Thyroid gland (tissue), 4 donors: ENCODE results near the gene EIF4E. TPM values are rescaled to one million over a fixed set of nuclear protein-coding genes. Genes with fewer than 3 reads are reported as not detected.
"Not testable (repeated sequence)": the region's sequence is repeated elsewhere in the genome, so short reads cannot be mapped to it uniquely, and the experiment has no call there.

Experiments
- DNase-seq, 2 donors: peaks; one replicate each; pipeline ENCODE4 v3.0.0-alpha.2; 2019
- H3K27ac ChIP-seq, 3 donors: fragments of 200-600 bp; sonication (generic); 1 replicate in 2 of 3; 2 replicates in 1 of 3; pipeline ENCODE4 v1.5.1; 2016 to 2019; ENCODE audit warnings: mild to moderate bottlenecking in 1 of 3, moderate library complexity in 1 of 3
- H3K27me3 ChIP-seq: fragments of 200-600 bp; sonication (generic); one replicate; pipeline ENCODE4 v1.5.1; 2019
- H3K36me3 ChIP-seq, 2 donors: fragments of 200-600 bp; sonication (generic); one replicate each; pipeline ENCODE4 v1.5.1; 2016 to 2019
- H3K4me1 ChIP-seq, 2 donors: fragments of 200-600 bp; sonication (generic); one replicate each; pipeline ENCODE4 v1.5.1; 2017 to 2019
- H3K4me3 ChIP-seq, 3 donors: fragments of 200-600 bp; sonication (generic); replicated peaks in 1 of 3; 1 replicate in 2 of 3; 2 replicates in 1 of 3; pipeline ENCODE4 v1.5.1; 2016; ENCODE audit warnings: mild to moderate bottlenecking in 1 of 3
- H3K9me3 ChIP-seq: fragments of 200-600 bp; sonication (generic); one replicate; pipeline ENCODE4 v1.5.1; 2017
- POLR2A ChIP-seq, 2 donors: fragments of 450-650 bp; IDR thresholded peaks; one replicate each; pipeline ENCODE4 v1.6.1; 2017; ENCODE audit warnings: antibody characterized with exemption in 2 of 2, mild to moderate bottlenecking in 2 of 2, moderate library complexity in 1 of 2
- WGBS, 2 donors: methylation state at CpG; one replicate each; pipeline ENCODE4 v1.1.5; 2017; 5-methylcytosine and 5-hydroxymethylcytosine counted together
- intact Hi-C: fragments of 100-400 bp; cut with DNase I; formaldehyde crosslinking; loops from one replicate; pipeline ENCODE4 v1.15.1; 2023
- total RNA-seq, 4 donors: library from RNA; depleted of rRNA; stranded (reverse); fragments of >200 nt; gene quantifications; one replicate each; pipeline ENCODE4 v1.2.3, GENCODE V29; 2016
- TF ChIP-seq, protein P1 (sequence below), 6 experiments: fragments of 200-600 bp in 3 of 6; fragments of 450-650 bp in 3 of 6; sonication (generic) in 3 of 6; IDR thresholded peaks; one replicate each; pipeline ENCODE4 v1.5.1; 2016 to 2019; ENCODE audit warnings: antibody characterized with exemption in 6 of 6, mild to moderate bottlenecking in 2 of 6, inconsistent platforms in 1 of 6, moderate library complexity in 1 of 6

EIF4E gene
- total RNA-seq, 4 donors from 2014 or later = 86.5 to 149 (median 128) TPM

DNA sequence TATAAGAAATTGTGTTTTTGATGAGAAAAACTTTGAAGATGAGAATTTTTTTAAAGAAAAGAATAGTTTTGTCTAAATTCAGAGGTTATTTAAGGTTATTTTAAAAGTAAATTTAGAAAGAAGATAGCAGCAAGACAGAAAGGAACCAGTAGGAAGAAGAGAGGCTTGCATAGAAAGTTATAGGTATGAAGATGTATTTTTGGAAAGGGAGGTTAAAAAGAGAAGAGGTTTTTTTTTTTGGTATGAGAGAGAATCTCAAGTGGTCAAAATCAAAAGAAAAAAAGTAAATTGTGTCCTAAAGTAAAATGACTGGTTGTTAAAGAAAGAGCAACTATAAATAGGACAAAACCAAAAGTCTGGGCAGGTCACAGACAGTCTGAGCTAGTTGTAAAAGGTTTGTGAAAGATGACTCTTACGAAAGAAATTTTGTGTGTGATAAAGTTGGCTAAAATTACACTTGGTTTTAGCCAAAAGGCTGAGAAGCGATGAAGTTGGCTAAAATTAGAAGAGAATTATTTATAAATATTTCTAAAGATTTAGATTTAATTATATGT, 16.4 kb upstream of the EIF4E start:
- no peaks in the 10 kb centered on the region for H3K27me3 ChIP-seq
- no peaks in the 10 kb centered on the region for H3K4me1 ChIP-seq
- 83 to 91% methylated on average over 2 of the region's 2 CpGs for WGBS, 2 donors
- no peak overlapping the region for H3K27ac ChIP-seq
- DNase-seq = no peak
- H3K4me3 ChIP-seq = no peak overlapping the region
- TF ChIP-seq, protein P1, sequence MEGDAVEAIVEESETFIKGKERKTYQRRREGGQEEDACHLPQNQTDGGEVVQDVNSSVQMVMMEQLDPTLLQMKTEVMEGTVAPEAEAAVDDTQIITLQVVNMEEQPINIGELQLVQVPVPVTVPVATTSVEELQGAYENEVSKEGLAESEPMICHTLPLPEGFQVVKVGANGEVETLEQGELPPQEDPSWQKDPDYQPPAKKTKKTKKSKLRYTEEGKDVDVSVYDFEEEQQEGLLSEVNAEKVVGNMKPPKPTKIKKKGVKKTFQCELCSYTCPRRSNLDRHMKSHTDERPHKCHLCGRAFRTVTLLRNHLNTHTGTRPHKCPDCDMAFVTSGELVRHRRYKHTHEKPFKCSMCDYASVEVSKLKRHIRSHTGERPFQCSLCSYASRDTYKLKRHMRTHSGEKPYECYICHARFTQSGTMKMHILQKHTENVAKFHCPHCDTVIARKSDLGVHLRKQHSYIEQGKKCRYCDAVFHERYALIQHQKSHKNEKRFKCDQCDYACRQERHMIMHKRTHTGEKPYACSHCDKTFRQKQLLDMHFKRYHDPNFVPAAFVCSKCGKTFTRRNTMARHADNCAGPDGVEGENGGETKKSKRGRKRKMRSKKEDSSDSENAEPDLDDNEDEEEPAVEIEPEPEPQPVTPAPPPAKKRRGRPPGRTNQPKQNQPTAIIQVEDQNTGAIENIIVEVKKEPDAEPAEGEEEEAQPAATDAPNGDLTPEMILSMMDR (IDR thresholded peaks at IDR 0.05) = no peak
- no peak for TF ChIP-seq POLR2A (IDR thresholded peaks at IDR 0.05)
- H3K9me3 ChIP-seq = no peaks in the 10 kb centered on the region
- intact Hi-C loops = no loop called here
- H3K36me3 ChIP-seq = no peaks in the 10 kb centered on the region

DNA sequence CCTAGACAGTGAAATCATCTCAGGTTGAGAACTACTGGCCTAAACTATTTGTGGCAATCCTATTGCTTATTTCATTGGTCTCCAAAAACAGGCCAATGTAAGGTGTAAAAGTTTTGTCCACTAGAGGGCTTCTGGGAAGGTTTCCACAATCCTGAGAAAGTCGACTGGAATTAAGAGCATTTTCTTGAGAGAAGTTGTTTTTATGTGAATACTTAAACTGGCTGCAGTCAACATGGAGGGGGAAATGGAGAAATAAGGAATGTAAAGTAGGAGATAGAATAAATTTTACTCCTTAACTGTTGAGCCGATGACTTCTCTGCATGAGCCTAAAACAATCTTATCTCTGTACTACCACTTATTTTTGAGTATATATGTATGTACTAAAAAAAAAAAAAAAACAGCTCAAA, 11.0 kb upstream of the EIF4E start:
- Histone ChIP-seq H3K4me1 (no peaks in the 10 kb centered on the region), H3K36me3 (no peaks in the 10 kb centered on the region), H3K27me3 (no peaks in the 10 kb centered on the region), H3K4me3 (no peak overlapping the region), H3K9me3 (no peaks in the 10 kb centered on the region), H3K27ac (no peak overlapping the region)
- DNase-seq = no peak
- 20 to 23% methylated on average over 2 of the region's 2 CpGs for WGBS, 2 donors
- intact Hi-C loops = loop anchor here (10.0 kb wide), 1 partner anchor 475 kb away; no protein-coding TSS in a partner anchor
- TF ChIP-seq, protein P1 (IDR thresholded peaks at IDR 0.05) = peak; percentile 44 to 75 (median 56)
- no peak for TF ChIP-seq POLR2A (IDR thresholded peaks at IDR 0.05)

DNA sequence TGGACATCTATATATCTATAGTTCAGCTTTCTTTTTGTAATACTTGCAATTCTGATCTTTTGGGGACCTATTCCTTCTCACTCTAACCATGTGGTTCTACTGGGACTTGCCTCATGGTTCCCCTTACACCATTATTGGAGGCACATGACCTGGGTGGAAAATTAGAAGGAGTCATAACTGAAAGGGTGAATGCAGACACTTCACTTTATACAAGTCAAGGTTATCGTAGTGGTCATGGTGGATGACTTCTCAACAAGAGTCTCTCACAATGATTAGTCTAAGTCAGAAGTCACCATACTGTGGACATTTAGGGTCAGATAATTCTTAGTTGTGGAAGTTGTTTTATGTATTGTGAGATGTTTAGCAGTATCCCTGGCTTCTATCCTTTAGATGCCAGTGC, 10.5 kb upstream of the EIF4E start:
- 41 to 55% methylated on average over 1 of the region's 1 CpG for WGBS, 2 donors
- no peaks in the 10 kb centered on the region for H3K9me3 ChIP-seq
- intact Hi-C loops = loop anchor here (10.0 kb wide), 1 partner anchor 475 kb away; no protein-coding TSS in a partner anchor
- H3K4me3 ChIP-seq = no peak overlapping the region
- no peaks in the 10 kb centered on the region for H3K4me1 ChIP-seq
- DNase-seq = no peak
- no peak for TF ChIP-seq POLR2A (IDR thresholded peaks at IDR 0.05)
- TF ChIP-seq, protein P1 (IDR thresholded peaks at IDR 0.05) = no peak
- H3K36me3 ChIP-seq = no peaks in the 10 kb centered on the region
- no peak overlapping the region for H3K27ac ChIP-seq
- H3K27me3 ChIP-seq = no peaks in the 10 kb centered on the region

DNA sequence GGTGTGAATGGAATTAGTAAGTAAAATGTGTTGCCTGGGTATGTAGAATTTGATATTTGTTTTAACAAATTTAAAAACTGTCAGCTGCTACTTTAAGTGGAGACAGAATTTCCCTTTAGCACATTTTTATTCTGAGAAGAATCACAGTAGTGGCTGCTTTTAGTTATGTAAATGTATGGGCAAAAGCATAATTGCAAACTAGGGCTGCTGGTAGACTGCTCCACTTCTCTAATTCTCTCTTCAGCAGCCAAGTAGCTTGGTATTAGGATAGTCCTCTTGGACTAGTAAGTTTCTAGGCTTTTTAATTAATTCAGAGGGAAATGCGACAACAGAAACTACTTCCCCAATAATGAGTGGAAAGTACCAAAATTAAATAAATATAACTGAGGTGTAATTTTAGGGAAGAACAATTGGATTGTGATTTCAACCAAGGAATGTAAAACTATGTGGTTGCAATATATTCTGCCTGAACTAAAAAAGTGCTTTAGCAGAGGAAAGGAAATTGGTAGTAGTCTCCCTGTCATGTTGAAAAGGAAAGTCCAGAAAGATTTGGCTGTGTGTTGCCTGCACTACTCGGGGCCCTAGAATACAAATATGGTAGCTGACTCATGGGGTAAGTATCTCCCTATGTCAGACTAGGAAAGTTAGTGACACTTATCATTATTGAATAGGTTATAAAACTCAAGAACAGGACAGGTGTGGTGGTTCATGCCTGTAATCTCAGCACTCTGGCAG, 9.2 kb upstream of the EIF4E start:
- Histone ChIP-seq H3K4me3 (no peak overlapping the region), H3K9me3 (no peaks in the 10 kb centered on the region), H3K27ac (no peak overlapping the region), H3K4me1 (no peaks in the 10 kb centered on the region), H3K36me3 (no peaks in the 10 kb centered on the region), H3K27me3 (no peaks in the 10 kb centered on the region)
- 81 to 89% methylated on average over 2 of the region's 2 CpGs for WGBS, 2 donors
- TF ChIP-seq POLR2A (IDR thresholded peaks at IDR 0.05) = no peak
- no peak for DNase-seq
- intact Hi-C loops = loop anchor here (10.0 kb wide), 1 partner anchor 473 kb away; no protein-coding TSS in a partner anchor

DNA sequence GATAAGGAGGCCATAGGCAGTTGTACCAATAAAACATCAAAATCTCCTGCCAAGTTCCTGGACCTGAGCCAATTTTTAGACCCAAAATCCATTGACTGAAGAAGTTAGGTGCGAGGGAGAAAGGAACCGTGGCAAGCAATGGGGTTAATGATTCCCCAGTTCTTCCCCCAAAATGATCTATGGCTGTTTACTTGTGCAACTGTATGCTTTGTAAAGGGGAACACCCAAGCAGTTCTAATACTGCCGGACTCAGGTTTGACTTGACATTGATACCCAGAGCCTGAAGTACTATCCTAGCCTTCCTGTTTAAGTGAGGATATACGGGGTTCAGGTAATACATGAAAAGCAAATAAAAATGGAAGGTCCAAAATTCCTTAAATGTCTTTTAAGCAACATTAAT, 6.7 kb upstream of the EIF4E start:
- TF ChIP-seq, protein P1 (IDR thresholded peaks at IDR 0.05) = no peak
- TF ChIP-seq POLR2A (IDR thresholded peaks at IDR 0.05) = no peak
- no peaks in the 10 kb centered on the region for H3K4me1 ChIP-seq
- no peaks in the 10 kb centered on the region for H3K9me3 ChIP-seq
- no peak overlapping the region for H3K27ac ChIP-seq
- DNase-seq = no peak
- H3K36me3 ChIP-seq = no peaks in the 10 kb centered on the region
- no peaks in the 10 kb centered on the region for H3K27me3 ChIP-seq
- H3K4me3 ChIP-seq = no peak overlapping the region
- intact Hi-C loops = loop anchor here (10.0 kb wide), 1 partner anchor 471 kb away; no protein-coding TSS in a partner anchor
- WGBS, 2 donors = 87 to 89% methylated on average over 4 of the region's 4 CpGs

DNA sequence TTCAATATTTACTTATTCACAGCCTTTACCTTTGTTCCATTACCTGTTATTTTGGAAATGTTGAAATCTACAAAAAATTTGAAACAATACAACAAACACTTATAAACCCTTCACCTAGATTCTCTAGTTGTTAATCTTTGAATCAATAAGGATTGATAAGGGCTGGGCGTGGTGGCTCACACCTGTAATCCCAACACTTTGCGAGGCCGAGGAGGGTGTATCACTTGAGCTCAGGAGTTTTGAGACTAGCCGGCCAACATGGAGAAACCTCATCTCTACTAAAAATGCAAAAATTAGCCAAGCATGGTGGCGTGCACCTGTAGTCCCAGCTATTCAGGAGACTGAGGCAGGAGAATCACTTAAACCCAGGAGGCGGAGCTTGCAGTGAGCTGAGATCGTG, 5.9 kb upstream of the EIF4E start:
- H3K4me1 ChIP-seq, H3K36me3 ChIP-seq, H3K27me3 ChIP-seq, H3K9me3 ChIP-seq, DNase-seq, H3K4me3 ChIP-seq, H3K27ac ChIP-seq: not testable (repeated sequence)
- intact Hi-C loops = loop anchor here (10.0 kb wide), 1 partner anchor 470 kb away; no protein-coding TSS in a partner anchor
- WGBS, 2 donors = 94 to 96% methylated on average over 7 of the region's 7 CpGs
